K562 (cell line): ENCODE measurements around the gene SLC45A3. TPM values are rescaled to one million over a fixed set of nuclear protein-coding genes. Genes with fewer than 3 reads are reported as not detected.

ENCODE experiments used
- ATAC-seq: fragments of 200-7000 bp; cut with Tn5 transposase; 3 replicates; pipeline ENCODE4 v1.9.1; 2020; ENCODE audit warnings: moderate library complexity
- BruUV-seq: library from RNA; stranded (reverse); fragments of 400-500 nt; replicated peaks from 2 replicates; lab custom pipeline; 2021; lab: Mats Ljungman, UMichigan
- CTCF ChIA-PET: fragments of 300-600 bp; formaldehyde crosslinking; extraction: SDS; loops from one replicate; lab custom pipeline; 2021; ENCODE audit warnings: low intra/inter-chr PET ratio; lab: Yijun Ruan, JAX
- POLR2A ChIA-PET: fragments of 300-600, 350-650 bp; sonication (Branson Sonifier 250); formaldehyde crosslinking; extraction: SDS; loops from one replicate; lab custom pipeline; 2021; ENCODE audit warnings: antibody characterized with exemption, inconsistent platforms; lab: Yijun Ruan, JAX
- DNase-seq, 4 experiments: peaks; one replicate each; pipeline versions ENCODE4 v3.0.0 to v3.0.0-alpha.2; 2011 to 2018; ENCODE audit warnings: low spot score in 3 of 4, mixed read lengths in 3 of 4; ENCODE audit errors: extremely low read depth in 1 of 4
- FAIRE-seq: peaks from 2 replicates; lab custom pipeline; 2011; peaks lifted over from hg19 to GRCh38; lab: Jason Lieb, UNC
- H2AFZ ChIP-seq: 2 replicates; pipeline ENCODE4 v1.6.0; 2011; ENCODE audit warnings: low read depth, low read length, control low read depth, inconsistent platforms
- H3K27ac ChIP-seq: fragments of 200-600 bp; 3 replicates; pipeline ENCODE4 v1.8.0; 2011; ENCODE audit warnings: low read depth, mild to moderate bottlenecking, control low read depth, inconsistent platforms, low read length, moderate library complexity, mixed read lengths; ENCODE audit errors: extremely low read depth
- H3K27me3 ChIP-seq, 2 experiments: fragments of 300-600 bp in 1 of 2; 2 replicates in 1 of 2; 3 replicates in 1 of 2; pipeline versions ENCODE4 v1.6.0 to v1.8.0; 2011; ENCODE audit warnings: inconsistent platforms in 2 of 2, low read length in 2 of 2, mild to moderate bottlenecking in 1 of 2, mixed read lengths in 1 of 2, moderate library complexity in 1 of 2; ENCODE audit not compliant: control insufficient read depth in 2 of 2, insufficient read depth in 2 of 2
- H3K36me3 ChIP-seq: fragments of 300-600 bp; 3 replicates; pipeline ENCODE4 v1.8.0; 2011; ENCODE audit warnings: mild to moderate bottlenecking, low read length, inconsistent platforms; ENCODE audit not compliant: control insufficient read depth, insufficient read depth
- H3K4me1 ChIP-seq, 2 experiments: fragments of 200-600 bp in 1 of 2; replicated peaks in 1 of 2; 2 replicates in 1 of 2; 3 replicates in 1 of 2; pipeline versions ENCODE4 v1.5.1 to v1.8.0; 2011; ENCODE audit warnings: inconsistent platforms in 2 of 2, low read length in 2 of 2, mild to moderate bottlenecking in 1 of 2, mixed read lengths in 1 of 2, moderate library complexity in 1 of 2; ENCODE audit not compliant: control insufficient read depth in 2 of 2, insufficient read depth in 2 of 2
- H3K4me2 ChIP-seq: 2 replicates; pipeline ENCODE4 v1.6.1; 2011; ENCODE audit warnings: low read length, control low read depth, inconsistent platforms, mixed read lengths; ENCODE audit not compliant: insufficient read depth
- H3K4me3 ChIP-seq: fragments of 200-600 bp; sonication (generic), shearing (Covaris generic); 2 replicates; pipeline ENCODE4 v1.5.1; 2016; ENCODE audit warnings: control low read depth, inconsistent platforms
- H3K79me2 ChIP-seq: fragments of 200-600 bp; 3 replicates; pipeline ENCODE4 v1.8.0; 2011; ENCODE audit warnings: low read length, inconsistent platforms; ENCODE audit not compliant: control insufficient read depth, insufficient read depth
- H3K9ac ChIP-seq, 2 experiments: 2 replicates each; pipeline versions ENCODE4 v1.6.0 to v1.6.1; 2011; ENCODE audit warnings: low read depth in 2 of 2, low read length in 2 of 2, control low read depth in 1 of 2, inconsistent platforms in 1 of 2, mild to moderate bottlenecking in 1 of 2, mixed read lengths in 1 of 2; ENCODE audit not compliant: insufficient read depth in 1 of 2
- H3K9me1 ChIP-seq: one replicate; pipeline ENCODE4 v1.6.0; 2011; ENCODE audit warnings: inconsistent platforms, mild to moderate bottlenecking, low read length, moderate library complexity; ENCODE audit not compliant: control insufficient read depth, insufficient read depth
- H3K9me3 ChIP-seq: replicated peaks from 2 replicates; pipeline ENCODE4 v1.5.1; 2011; ENCODE audit warnings: low read depth, low read length, inconsistent platforms; ENCODE audit not compliant: control insufficient read depth, insufficient read depth
- H4K20me1 ChIP-seq: replicated peaks from 2 replicates; pipeline ENCODE4 v1.6.1; 2011; ENCODE audit warnings: low read length, inconsistent platforms, mixed read lengths; ENCODE audit not compliant: control insufficient read depth, insufficient read depth
- ILK ChIP-seq: fragments of 450-650 bp; IDR thresholded peaks from 2 replicates; pipeline ENCODE4 v1.6.1; 2016; ENCODE audit warnings: missing genetic modification characterization, low read depth, mild to moderate bottlenecking, missing compliant biosample characterization, moderate library complexity, borderline replicate concordance
- NFE2 ChIP-seq: IDR thresholded peaks from 2 replicates; pipeline ENCODE4 v1.6.1; 2014; ENCODE audit warnings: antibody characterized with exemption, low read depth
- NR2F6 ChIP-seq: fragments of 450-650 bp; formaldehyde crosslinking; IDR thresholded peaks from 2 replicates; pipeline ENCODE4 v1.4.0; 2020; ENCODE audit warnings: mild to moderate bottlenecking
- TEAD2 ChIP-seq: fragments of 450-650 bp; IDR thresholded peaks from 2 replicates; pipeline ENCODE4 v1.6.1; 2016; ENCODE audit warnings: missing genetic modification characterization, control low read depth, missing compliant biosample characterization
- YY1 ChIP-seq, 3 experiments: IDR thresholded peaks; 2 replicates each; pipeline ENCODE4 v1.6.1; 2011; ENCODE audit warnings: low read length in 2 of 3, mild to moderate bottlenecking in 2 of 3, moderate library complexity in 2 of 3, borderline replicate concordance in 1 of 3, control low read depth in 1 of 3, low read depth in 1 of 3; ENCODE audit not compliant: insufficient read depth in 3 of 3, insufficient replicate concordance in 2 of 3, control insufficient read depth in 1 of 3, insufficient read length in 1 of 3; ENCODE audit errors: extremely low read depth in 1 of 3
- ZFX ChIP-seq: sonication (generic); formaldehyde crosslinking; IDR thresholded peaks from 2 replicates; pipeline ENCODE4 v1.8.0; 2022; ENCODE audit warnings: mild to moderate bottlenecking, missing genetic modification reagents, moderate library complexity
- WGBS: fragments of 100-300 bp; shearing (Covaris generic); methylation state at CpG from one replicate; pipeline ENCODE4 v1.1.6; 2016; ENCODE audit warnings: low coverage, mixed read lengths; ENCODE audit not compliant: insufficient coverage; ENCODE audit errors: missing lambda C conversion rate; 5-methylcytosine and 5-hydroxymethylcytosine counted together
- in situ Hi-C: fragments of 300-500 bp; cut with MboI; formaldehyde crosslinking; loops from 4 replicates; pipeline ENCODE4 v1.15.0; 2018; ENCODE audit warnings: inconsistent platforms, mixed read lengths
- intact Hi-C: fragments of 100-400 bp; cut with micrococcal nuclease; formaldehyde crosslinking; loops from 2 replicates; pipeline ENCODE4 v1.14.2; 2022
- polyA plus RNA-seq, 8 experiments: library from polyadenylated mRNA; depleted of rRNA in 4 of 8; stranded (reverse) in 5 of 8; unstranded in 3 of 8; fragments of >200 nt; fragmentation: Nextera tagmentation in 2 of 8; fragmentation: Illumina TruSeq in 1 of 8; extraction: Ambion mirVana in 2 of 8; extraction: Trizol in 1 of 8; gene quantifications; 2 replicates each; pipeline versions ENCODE4 v1.2.1 to v1.2.3, GENCODE V29; 2011 to 2014; ENCODE audit warnings: inconsistent platforms in 1 of 8, missing spikeins in 1 of 8
- total RNA-seq, 7 experiments: library from RNA; depleted of rRNA in 6 of 7; stranded (reverse); fragments of >200 nt in 6 of 7; fragmentation: Illumina TruSeq in 2 of 7; extraction: Trizol in 2 of 7; gene quantifications; 2 replicates each; pipeline versions ENCODE4 v1.2.1 to v1.2.3, GENCODE V29; 2011 to 2021; ENCODE audit warnings: low replicate concordance in 1 of 7

Gene SLC45A3
- total and polyA plus RNA-seq, 9 of the 15 experiments (the other 6 are each of a cell fraction or from before 2014, with no cell fraction given): 0.06 to 3.3 (median 1.3) TPM

GRCh38 chr1:205610901-205611466 lies 69.3 kb downstream of the SLC45A3 start:
- Histone ChIP-seq H3K36me3 (peaks cover 74% of the 10 kb centered on the region), H4K20me1 (no peaks in the 10 kb centered on the region), H3K27me3 (no peaks in the 10 kb centered on the region), H3K4me1 (no peaks in the 10 kb centered on the region), H3K79me2 (peaks cover 11% of the 10 kb centered on the region; the same call in 1 of the 3 replicates), H2AFZ (no peak overlapping the region), H3K4me3 (no peak overlapping the region), H3K27ac (no peak overlapping the region)
- WGBS: 82% methylated on average over 3 of the region's 3 CpGs
- POLR2A ChIA-PET: no interaction called here
- CTCF ChIA-PET: no interaction called here
- BruUV-seq: no TSS peak
- DNase-seq (no peak), FAIRE-seq (no peak)
- intact Hi-C loops (no loop called here), in situ Hi-C loops (no loop called here)
- TF ChIP-seq YY1 (IDR thresholded peaks at IDR 0.05; ENCODE audit: borderline replicate concordance in 1 of 3, control insufficient read depth in 1 of 3, extremely low read depth in 1 of 3, insufficient read depth in 3 of 3, insufficient read length in 1 of 3, insufficient replicate concordance in 2 of 3, low read depth in 1 of 3, low read length in 2 of 3): no peak
- TF ChIP-seq NR2F6: no peak
- no peak for TF ChIP-seq ILK (tag)
- no peak for TF ChIP-seq TEAD2 (tag)
- TF ChIP-seq, all 486 proteins: peak for 0
- no peak for ATAC-seq
- Histone ChIP-seq H3K4me2 (no peak overlapping the region), H3K9ac (no peak overlapping the region), H3K9me1 (no peaks in the 10 kb centered on the region), H3K9me3 (no peaks in the 10 kb centered on the region)

GRCh38 chr1:205610036-205610435 lies 70.3 kb downstream of the SLC45A3 start:
- WGBS: 78% methylated on average over 2 of the region's 2 CpGs
- H3K4me1 ChIP-seq: no peaks in the 10 kb centered on the region
- CTCF ChIA-PET: no interaction called here

More at GRCh38 chr1:205610036-205610435, 70.3 kb downstream of the SLC45A3 start:
- intact Hi-C loops: no loop called here
- H3K4me2 ChIP-seq: no peak overlapping the region
- no TSS peak for BruUV-seq
- no peaks in the 10 kb centered on the region for H3K9me1 ChIP-seq
- no peak overlapping the region for H3K4me3 ChIP-seq
- in situ Hi-C loops: no loop called here
- no peak for ATAC-seq
- H3K9ac ChIP-seq: no peak overlapping the region
- H3K9me3 ChIP-seq: no peaks in the 10 kb centered on the region
- no peaks in the 10 kb centered on the region for H3K27me3 ChIP-seq
- POLR2A ChIA-PET: interaction anchor here (1.4 kb wide), 1 partner anchor 9 kb away, joined by 6 read pairs; no protein-coding TSS in a partner anchor
- peaks cover 68% of the 10 kb centered on the region for H3K36me3 ChIP-seq
- no peaks in the 10 kb centered on the region for H4K20me1 ChIP-seq
- H3K79me2 ChIP-seq: peaks cover 11% of the 10 kb centered on the region; the same call in 1 of the 3 replicates
- 0 out of 2 replicates have a peak, but pooled peaks have one; percentile 16 for TF ChIP-seq ZFX (CRISPR knock-in tag)
- TF ChIP-seq NFE2: no peak
- DNase-seq: no peak
- FAIRE-seq: no peak
- no peak overlapping the region for H2AFZ ChIP-seq
- H3K27ac ChIP-seq: no peak overlapping the region
